COLO668 (cell line): ENCODE measurements around the gene GNL2.
"Not testable (repeated sequence)": the region's sequence is repeated elsewhere in the genome, so short reads cannot be mapped to it uniquely, and the experiment has no call there.

Experiments
- DNase-seq: peaks from one replicate; lab custom pipeline; 2025; ENCODE audit not compliant: unreplicated experiment; lab: John Stamatoyannopoulos, UW

GNL2 gene

GRCh38 chr1:37560401-37561132 lies 35.2 kb downstream of the GNL2 start:
- no peak for DNase-seq

- not testable (repeated sequence) for DNase-seq
Measured at GRCh38 chr1:37559957-37560379, 35.8 kb downstream of the GNL2 start.

GRCh38 chr1:37559080-37559479 lies 36.7 kb downstream of the GNL2 start:
- no peak for DNase-seq

GRCh38 chr1:37558411-37558810 lies 37.3 kb downstream of the GNL2 start:
- DNase-seq = no peak

GRCh38 chr1:37557402-37557801 lies 38.3 kb downstream of the GNL2 start:
- peak; percentile 46 for DNase-seq

- peak; percentile 98 for DNase-seq
Measured at GRCh38 chr1:37556712-37557196, 39.0 kb downstream of the GNL2 start, which contains the start of gene DNALI1. Gene DNALI1 (plus strand): TSS chr1:37556940. CDS start chr1:37556995, 55 bp downstream.

- peak; percentile 98 for DNase-seq
Measured at GRCh38 chr1:37553927-37554808, 41.6 kb downstream of the GNL2 start, which contains the start of gene SNIP1. Gene SNIP1 (minus strand): TSS chr1:37554293. CDS start chr1:37554229, 64 bp downstream.

GRCh38 chr1:37553598-37553926 lies 42.2 kb downstream of the GNL2 start:
- no peak for DNase-seq

- DNase-seq = no peak
Measured at GRCh38 chr1:37549341-37549740, 46.4 kb downstream of the GNL2 start.

GRCh38 chr1:37545019-37545418 lies 50.7 kb downstream of the GNL2 start:
- no peak for DNase-seq

GRCh38 chr1:37544530-37544929 lies 51.2 kb downstream of the GNL2 start:
- DNase-seq = no peak

- no peak for DNase-seq
Measured at GRCh38 chr1:37540036-37540785, 55.5 kb downstream of the GNL2 start.

- not testable (repeated sequence) for DNase-seq
Measured at GRCh38 chr1:37539154-37539553, 56.6 kb downstream of the GNL2 start.

GRCh38 chr1:37537378-37537777 lies 58.4 kb downstream of the GNL2 start:
- no peak for DNase-seq

- no peak for DNase-seq
Measured at GRCh38 chr1:37533317-37534093, 62.2 kb downstream of the GNL2 start.

- DNase-seq = not testable (repeated sequence)
Measured at GRCh38 chr1:37532418-37533156, 63.1 kb downstream of the GNL2 start.

- not testable (repeated sequence) for DNase-seq
Measured at GRCh38 chr1:37529888-37530287, 65.8 kb downstream of the GNL2 start.

- no peak for DNase-seq
Measured at GRCh38 chr1:37519613-37520012, 76.1 kb downstream of the GNL2 start.

- DNase-seq = not testable (repeated sequence)
Measured at GRCh38 chr1:37518929-37519328, 76.8 kb downstream of the GNL2 start.

- DNase-seq = not testable (repeated sequence)
Measured at GRCh38 chr1:37518241-37518640, 77.5 kb downstream of the GNL2 start.
